Measurements from ENCODE around the gene HEPHL1.

DNA sequence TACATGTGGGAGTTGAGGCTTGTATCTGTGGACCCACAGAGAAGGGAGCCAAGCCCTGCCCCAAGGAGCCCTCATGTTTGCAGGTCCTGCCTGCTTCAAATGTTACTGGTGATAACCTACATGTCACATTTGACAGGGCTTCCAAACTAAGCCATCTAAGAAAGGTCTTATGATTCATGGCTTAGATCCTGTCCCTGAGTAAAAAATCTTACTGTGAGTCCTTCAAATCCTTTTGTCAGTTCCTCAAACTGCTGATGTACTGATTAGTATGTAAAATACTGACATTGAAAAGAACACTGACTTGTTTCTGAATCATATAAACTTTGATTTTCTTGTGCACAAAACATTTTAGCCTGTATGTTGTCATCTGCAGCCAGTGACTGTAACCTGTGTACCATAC lies 106.5 kb downstream of the HEPHL1 start:
- TF ChIP-seq CTCF (IDR thresholded peaks at IDR 0.05) = no peak
- TF ChIP-seq ZFX (IDR thresholded peaks at IDR 0.05; ENCODE audit: borderline replicate concordance) = no peak
